Neural progenitor cell (in vitro differentiated cells): ENCODE results near the gene SLC7A6. TPM values are rescaled to one million over a fixed set of nuclear protein-coding genes. Genes with fewer than 3 reads are reported as not detected.
A peak's percentile ranks its signal among the peaks of the same experiment; 100 is the strongest.

ENCODE experiments used
- DNase-seq: peaks from one replicate; pipeline ENCODE4 v3.0.0-alpha.2; 2016; ENCODE audit warnings: low spot score
- H2AFZ ChIP-seq: fragments of 200-600 bp; sonication (generic); replicated peaks from 2 replicates; pipeline ENCODE4 v1.6.1; 2016; ENCODE audit warnings: antibody characterized with exemption
- H3F3A ChIP-seq: fragments of 200-600 bp; sonication (generic); 2 replicates; pipeline ENCODE4 v1.6.1; 2016; ENCODE audit warnings: antibody characterized with exemption, low read depth
- H3K27ac ChIP-seq: fragments of 200-600 bp; sonication (generic); 2 replicates; pipeline ENCODE4 v1.5.1; 2016; ENCODE audit warnings: mild to moderate bottlenecking
- H3K27me3 ChIP-seq: fragments of 200-600 bp; sonication (generic); 2 replicates; pipeline ENCODE4 v1.6.1; 2016; ENCODE audit warnings: mild to moderate bottlenecking, moderate library complexity
- H3K36me3 ChIP-seq: fragments of 200-600 bp; sonication (generic); 2 replicates; pipeline ENCODE4 v1.5.1; 2016
- H3K4me1 ChIP-seq: fragments of 200-600 bp; sonication (generic); 2 replicates; pipeline ENCODE4 v1.6.1; 2016; ENCODE audit warnings: mixed run types
- H3K4me2 ChIP-seq: fragments of 200-600 bp; sonication (generic); 2 replicates; pipeline ENCODE4 v1.6.1; 2016
- H3K4me3 ChIP-seq: fragments of 200-600 bp; sonication (generic); 2 replicates; pipeline ENCODE4 v1.5.1; 2016
- H3K79me2 ChIP-seq: fragments of 200-600 bp; sonication (generic); 2 replicates; pipeline ENCODE4 v1.6.1; 2016; ENCODE audit warnings: low read depth
- H3K9ac ChIP-seq: fragments of 200-600 bp; sonication (generic); 2 replicates; pipeline ENCODE4 v1.6.1; 2016
- H3K9me3 ChIP-seq: fragments of 200-600 bp; sonication (generic); 2 replicates; pipeline ENCODE4 v1.5.1; 2016; ENCODE audit warnings: low read depth
- H4K20me1 ChIP-seq: fragments of 200-600 bp; sonication (generic); 2 replicates; pipeline ENCODE4 v1.6.1; 2016; ENCODE audit warnings: low read depth
- H3K27ac Mint-ChIP-seq: 3 replicates; pipeline ENCODE4 v1.8.0; 2021; ENCODE audit warnings: mixed read lengths
- H3K27me3 Mint-ChIP-seq: 2 replicates; pipeline ENCODE4 v1.8.0; 2022; ENCODE audit warnings: low read depth, mild to moderate bottlenecking, inconsistent platforms, moderate library complexity, mixed read lengths; ENCODE audit not compliant: insufficient read depth
- H3K36me3 Mint-ChIP-seq: 3 replicates; pipeline ENCODE4 v1.8.0; 2021; ENCODE audit warnings: mixed read lengths
- H3K4me1 Mint-ChIP-seq: 3 replicates; pipeline ENCODE4 v1.8.0; 2021; ENCODE audit warnings: mixed read lengths
- H3K4me3 Mint-ChIP-seq: 3 replicates; pipeline ENCODE4 v1.8.0; 2021; ENCODE audit warnings: mild to moderate bottlenecking, moderate library complexity, mixed read lengths
- H3K9me3 Mint-ChIP-seq: 3 replicates; pipeline ENCODE4 v1.8.0; 2020; ENCODE audit warnings: mixed read lengths
- CTCF ChIP-seq: fragments of 200-600 bp; sonication (generic); IDR thresholded peaks from 2 replicates; pipeline ENCODE4 v1.5.1; 2017; ENCODE audit warnings: antibody characterized with exemption, mild to moderate bottlenecking
- EZH2 ChIP-seq: fragments of 200-600 bp; sonication (generic); IDR thresholded peaks from 2 replicates; pipeline ENCODE4 v1.6.1; 2017; ENCODE audit warnings: antibody characterized with exemption, mild to moderate bottlenecking, moderate library complexity
- EZH2phosphoT487 ChIP-seq: fragments of 200-600 bp; sonication (generic); IDR thresholded peaks from 2 replicates; pipeline ENCODE4 v1.6.1; 2017; ENCODE audit warnings: antibody characterized with exemption
- total RNA-seq: library from RNA; depleted of rRNA; stranded (reverse); fragments of >200 nt; gene quantifications from 2 replicates; pipeline ENCODE4 v1.2.3, GENCODE V29; 2015; ENCODE audit warnings: low replicate concordance

SLC7A6 gene
- total RNA-seq, 1 donor from 2014 or later = 5.6 TPM

DNA sequence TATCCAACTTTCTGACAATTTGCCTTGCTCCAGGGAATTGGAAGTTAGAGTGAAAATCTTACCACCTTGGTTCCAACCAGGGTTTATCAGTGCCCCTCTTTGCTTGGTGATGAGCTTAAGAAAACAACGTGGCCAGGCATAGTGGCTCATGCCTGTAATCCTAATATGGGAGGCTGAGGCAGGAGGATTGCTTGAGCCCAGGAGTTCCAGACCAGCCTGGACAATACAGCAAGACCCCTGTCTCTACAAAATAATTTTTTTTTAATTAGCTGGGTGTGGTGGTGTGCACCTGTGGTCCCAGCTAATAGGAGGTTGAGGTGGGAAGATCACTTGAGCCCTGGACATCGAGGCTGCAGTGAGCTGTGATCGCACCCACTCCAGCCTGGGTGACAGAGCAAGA, 21.4 kb downstream of the SLC7A6 start:
- Histone ChIP-seq H3K4me3 (no peak overlapping the region), H4K20me1 (peaks cover 9% of the 10 kb centered on the region), H3K4me1 (peaks cover 6% of the 10 kb centered on the region), H3K9me3 (no peaks in the 10 kb centered on the region), H3K36me3 (no peaks in the 10 kb centered on the region), H3K4me2 (no peak overlapping the region), H3K27ac (no peak overlapping the region), H3K27me3 (no peaks in the 10 kb centered on the region), H2AFZ (no peak overlapping the region), H3F3A (no peaks in the 10 kb centered on the region), H3K79me2 (no peaks in the 10 kb centered on the region), H3K9ac (no peak overlapping the region)
- TF ChIP-seq EZH2 (no peak), EZH2phosphoT487 (no peak), CTCF (no peak)
- H3K36me3 Mint-ChIP-seq = peaks cover 24% of the 10 kb centered on the region
- no peak for DNase-seq
- H3K27me3 Mint-ChIP-seq = peaks cover 2% of the 10 kb centered on the region
- H3K9me3 Mint-ChIP-seq = no peaks in the 10 kb centered on the region
- no peak overlapping the region for H3K4me3 Mint-ChIP-seq
- no peak overlapping the region for H3K27ac Mint-ChIP-seq
- H3K4me1 Mint-ChIP-seq = no peaks in the 10 kb centered on the region

- peaks cover 21% of the 10 kb centered on the region for H3K36me3 Mint-ChIP-seq
- H3K27me3 Mint-ChIP-seq = peaks cover 2% of the 10 kb centered on the region
- no peaks in the 10 kb centered on the region for H3K4me1 Mint-ChIP-seq
- Histone ChIP-seq H3K9ac (no peak overlapping the region), H3K27me3 (no peaks in the 10 kb centered on the region), H3K4me2 (no peak overlapping the region), H3K79me2 (no peaks in the 10 kb centered on the region), H3K36me3 (no peaks in the 10 kb centered on the region), H3K27ac (no peak overlapping the region), H3K4me3 (no peak overlapping the region), H3K4me1 (peaks cover 6% of the 10 kb centered on the region), H3K9me3 (no peaks in the 10 kb centered on the region), H3F3A (no peaks in the 10 kb centered on the region), H2AFZ (no peak overlapping the region), H4K20me1 (peaks cover 9% of the 10 kb centered on the region)
- no peak for DNase-seq
- no peak overlapping the region for H3K4me3 Mint-ChIP-seq
- TF ChIP-seq CTCF = no peak
- no peak for TF ChIP-seq EZH2
- no peak for TF ChIP-seq EZH2phosphoT487
- H3K9me3 Mint-ChIP-seq = no peaks in the 10 kb centered on the region
- H3K27ac Mint-ChIP-seq = peak overlapping the region; percentile 50
These were observed 22.1 kb downstream of the SLC7A6 start for GRCh38 chr16:68286153-68287074.

GRCh38 chr16:68287276-68288251, 23.2 kb downstream of the SLC7A6 start:
- H3K9me3 Mint-ChIP-seq = no peaks in the 10 kb centered on the region
- no peaks in the 10 kb centered on the region for H3K4me1 Mint-ChIP-seq
- Histone ChIP-seq H3K4me2 (no peak overlapping the region), H3K27me3 (no peaks in the 10 kb centered on the region), H3K27ac (no peak overlapping the region), H3K4me1 (peaks cover 6% of the 10 kb centered on the region), H3K9ac (no peak overlapping the region), H3F3A (no peaks in the 10 kb centered on the region), H2AFZ (no peak overlapping the region), H3K4me3 (no peak overlapping the region), H3K36me3 (no peaks in the 10 kb centered on the region), H4K20me1 (peaks cover 7% of the 10 kb centered on the region), H3K79me2 (no peaks in the 10 kb centered on the region), H3K9me3 (no peaks in the 10 kb centered on the region)
- no peak overlapping the region for H3K4me3 Mint-ChIP-seq
- peaks cover 25% of the 10 kb centered on the region for H3K36me3 Mint-ChIP-seq
- DNase-seq = no peak
- H3K27ac Mint-ChIP-seq = no peak overlapping the region
- peaks cover 2% of the 10 kb centered on the region for H3K27me3 Mint-ChIP-seq
- TF ChIP-seq EZH2 = no peak
